K562 (cell line): ENCODE measurements around the gene SCARF2. TPM values are rescaled to one million over a fixed set of nuclear protein-coding genes. Genes with fewer than 3 reads are reported as not detected.
A peak's percentile ranks its signal among the peaks of the same experiment; 100 is the strongest.

Experiments used
- E2F4 ChIP-seq: sonication (generic); formaldehyde crosslinking; IDR thresholded peaks from 2 replicates; pipeline ENCODE4 v1.8.0; 2022; ENCODE audit warnings: mild to moderate bottlenecking, low read depth, missing genetic modification reagents
- GATA2 ChIP-seq: sonication (generic); formaldehyde crosslinking; IDR thresholded peaks from 2 replicates; pipeline ENCODE4 v1.4.0; 2020; ENCODE audit warnings: mild to moderate bottlenecking, missing genetic modification reagents
- NR3C1 ChIP-seq: sonication (generic); formaldehyde crosslinking; IDR thresholded peaks from 2 replicates; pipeline ENCODE4 v1.8.1; 2022; ENCODE audit warnings: missing genetic modification reagents
- PCBP1 ChIP-seq: fragments of 200-400 bp; formaldehyde crosslinking; IDR thresholded peaks from 2 replicates; pipeline ENCODE4 v1.6.1; 2018; ENCODE audit warnings: mild to moderate bottlenecking, low read depth, low read length; ENCODE audit not compliant: poor library complexity, severe bottlenecking
- ZBTB40 ChIP-seq, 2 experiments: fragments of 450-650 bp in 1 of 2; sonication (generic) in 1 of 2; formaldehyde crosslinking in 1 of 2; IDR thresholded peaks; 2 replicates each; pipeline versions ENCODE4 v1.7.1 to v1.9.0; 2016 to 2022; ENCODE audit warnings: inconsistent platforms in 1 of 2, mild to moderate bottlenecking in 1 of 2, missing genetic modification reagents in 1 of 2
- ZNF609 ChIP-seq: sonication (generic); formaldehyde crosslinking; IDR thresholded peaks from 2 replicates; pipeline ENCODE4 v1.8.1; 2023; ENCODE audit warnings: missing genetic modification reagents, mild to moderate bottlenecking, borderline replicate concordance
- polyA plus RNA-seq, 8 experiments: library from polyadenylated mRNA; depleted of rRNA in 4 of 8; stranded (reverse) in 5 of 8; unstranded in 3 of 8; fragments of >200 nt; fragmentation: Nextera tagmentation in 2 of 8; fragmentation: Illumina TruSeq in 1 of 8; extraction: Ambion mirVana in 2 of 8; extraction: Trizol in 1 of 8; gene quantifications; 2 replicates each; pipeline versions ENCODE4 v1.2.1 to v1.2.3, GENCODE V29; 2011 to 2014; ENCODE audit warnings: inconsistent platforms in 1 of 8, missing spikeins in 1 of 8
- total RNA-seq, 7 experiments: library from RNA; depleted of rRNA in 6 of 7; stranded (reverse); fragments of >200 nt in 6 of 7; fragmentation: Illumina TruSeq in 2 of 7; extraction: Trizol in 2 of 7; gene quantifications; 2 replicates each; pipeline versions ENCODE4 v1.2.1 to v1.2.3, GENCODE V29; 2011 to 2021; ENCODE audit warnings: low replicate concordance in 1 of 7

Gene SCARF2
- total and polyA plus RNA-seq, 9 of the 15 experiments (the other 6 are each of a cell fraction or from before 2014, with no cell fraction given): 0.06 to 0.32 (median 0.21) TPM; not detected in 5

- TF ChIP-seq ZBTB40 (IDR thresholded peaks at IDR 0.05) (no peak), ZBTB40 (CRISPR knock-in tag; IDR thresholded peaks at IDR 0.05) (peak; percentile 17; the same call in 1 of the 2 replicates), ZNF609 (CRISPR knock-in tag) (no peak), NR3C1 (CRISPR knock-in tag) (0 out of 2 replicates have a peak, but pooled peaks have one; percentile 46), E2F4 (0 out of 2 replicates have a peak, but pooled peaks have one; percentile 3), GATA2 (CRISPR knock-in tag) (0 out of 2 replicates have a peak, but pooled peaks have one; percentile 11), PCBP1 (no peak)
These were observed 26.5 kb upstream of the SCARF2 start (continued) for GRCh38 chr22:20464096-20464614.
